ENCODE data around the gene FLT4.

- TF ChIP-seq, protein P1, sequence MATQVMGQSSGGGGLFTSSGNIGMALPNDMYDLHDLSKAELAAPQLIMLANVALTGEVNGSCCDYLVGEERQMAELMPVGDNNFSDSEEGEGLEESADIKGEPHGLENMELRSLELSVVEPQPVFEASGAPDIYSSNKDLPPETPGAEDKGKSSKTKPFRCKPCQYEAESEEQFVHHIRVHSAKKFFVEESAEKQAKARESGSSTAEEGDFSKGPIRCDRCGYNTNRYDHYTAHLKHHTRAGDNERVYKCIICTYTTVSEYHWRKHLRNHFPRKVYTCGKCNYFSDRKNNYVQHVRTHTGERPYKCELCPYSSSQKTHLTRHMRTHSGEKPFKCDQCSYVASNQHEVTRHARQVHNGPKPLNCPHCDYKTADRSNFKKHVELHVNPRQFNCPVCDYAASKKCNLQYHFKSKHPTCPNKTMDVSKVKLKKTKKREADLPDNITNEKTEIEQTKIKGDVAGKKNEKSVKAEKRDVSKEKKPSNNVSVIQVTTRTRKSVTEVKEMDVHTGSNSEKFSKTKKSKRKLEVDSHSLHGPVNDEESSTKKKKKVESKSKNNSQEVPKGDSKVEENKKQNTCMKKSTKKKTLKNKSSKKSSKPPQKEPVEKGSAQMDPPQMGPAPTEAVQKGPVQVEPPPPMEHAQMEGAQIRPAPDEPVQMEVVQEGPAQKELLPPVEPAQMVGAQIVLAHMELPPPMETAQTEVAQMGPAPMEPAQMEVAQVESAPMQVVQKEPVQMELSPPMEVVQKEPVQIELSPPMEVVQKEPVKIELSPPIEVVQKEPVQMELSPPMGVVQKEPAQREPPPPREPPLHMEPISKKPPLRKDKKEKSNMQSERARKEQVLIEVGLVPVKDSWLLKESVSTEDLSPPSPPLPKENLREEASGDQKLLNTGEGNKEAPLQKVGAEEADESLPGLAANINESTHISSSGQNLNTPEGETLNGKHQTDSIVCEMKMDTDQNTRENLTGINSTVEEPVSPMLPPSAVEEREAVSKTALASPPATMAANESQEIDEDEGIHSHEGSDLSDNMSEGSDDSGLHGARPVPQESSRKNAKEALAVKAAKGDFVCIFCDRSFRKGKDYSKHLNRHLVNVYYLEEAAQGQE (IDR thresholded peaks at IDR 0.05; ENCODE audit: insufficient read depth in 1 of 2, low read depth in 2 of 2, low read length in 1 of 2) = no peak
- TF ChIP-seq, protein P2, sequence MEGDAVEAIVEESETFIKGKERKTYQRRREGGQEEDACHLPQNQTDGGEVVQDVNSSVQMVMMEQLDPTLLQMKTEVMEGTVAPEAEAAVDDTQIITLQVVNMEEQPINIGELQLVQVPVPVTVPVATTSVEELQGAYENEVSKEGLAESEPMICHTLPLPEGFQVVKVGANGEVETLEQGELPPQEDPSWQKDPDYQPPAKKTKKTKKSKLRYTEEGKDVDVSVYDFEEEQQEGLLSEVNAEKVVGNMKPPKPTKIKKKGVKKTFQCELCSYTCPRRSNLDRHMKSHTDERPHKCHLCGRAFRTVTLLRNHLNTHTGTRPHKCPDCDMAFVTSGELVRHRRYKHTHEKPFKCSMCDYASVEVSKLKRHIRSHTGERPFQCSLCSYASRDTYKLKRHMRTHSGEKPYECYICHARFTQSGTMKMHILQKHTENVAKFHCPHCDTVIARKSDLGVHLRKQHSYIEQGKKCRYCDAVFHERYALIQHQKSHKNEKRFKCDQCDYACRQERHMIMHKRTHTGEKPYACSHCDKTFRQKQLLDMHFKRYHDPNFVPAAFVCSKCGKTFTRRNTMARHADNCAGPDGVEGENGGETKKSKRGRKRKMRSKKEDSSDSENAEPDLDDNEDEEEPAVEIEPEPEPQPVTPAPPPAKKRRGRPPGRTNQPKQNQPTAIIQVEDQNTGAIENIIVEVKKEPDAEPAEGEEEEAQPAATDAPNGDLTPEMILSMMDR (IDR thresholded peaks at IDR 0.05) = no peak
- no peak for TF ChIP-seq POLR2AphosphoS5 (IDR thresholded peaks at IDR 0.05; ENCODE audit: low read depth, low read length)
- TF ChIP-seq SIN3A (IDR thresholded peaks at IDR 0.05; ENCODE audit: borderline replicate concordance, insufficient read depth, low read depth, low read length) = no peak
- no peak for TF ChIP-seq TCF7L2 (IDR thresholded peaks at IDR 0.05; ENCODE audit: low read depth, low read length)
Measured at GRCh38 chr5:180590543-180591310, 58.7 kb downstream of the FLT4 start.
